HL-60/S4 treated with retinoic acid at 250 ng/mL for 4 days and 3 days (cell line): ENCODE data around the gene CCDC146.
"Not testable (repeated sequence)": the region's sequence is repeated elsewhere in the genome, so short reads cannot be mapped to it uniquely, and the experiment has no call there.

Experiments used
- in situ Hi-C: fragments of 300-500 bp; cut with MboI; formaldehyde crosslinking; loops from 2 replicates; pipeline ENCODE4 v1.7.0; 2022; ENCODE audit warnings: low sequenced_read_pairs

Gene CCDC146

GRCh38 chr7:77140291-77140690 is 17.9 kb downstream of the CCDC146 start:
- in situ Hi-C loops: loop anchor here (25.0 kb wide), 1 partner anchor 197 kb away; no protein-coding TSS in a partner anchor

GRCh38 chr7:77152232-77152631 is 29.8 kb downstream of the CCDC146 start:
- in situ Hi-C loops: not testable (repeated sequence)

- in situ Hi-C loops: not testable (repeated sequence)
Measured at GRCh38 chr7:77154917-77155464, 32.6 kb downstream of the CCDC146 start.

GRCh38 chr7:77155601-77156377 is 33.4 kb downstream of the CCDC146 start:
- in situ Hi-C loops: not testable (repeated sequence)

- in situ Hi-C loops: not testable (repeated sequence)
Measured at GRCh38 chr7:77157034-77157433, 34.6 kb downstream of the CCDC146 start.

GRCh38 chr7:77157446-77157845 is 35.0 kb downstream of the CCDC146 start:
- in situ Hi-C loops: no loop called here

GRCh38 chr7:77171073-77171472 is 48.7 kb downstream of the CCDC146 start:
- in situ Hi-C loops: not testable (repeated sequence)

- in situ Hi-C loops: not testable (repeated sequence)
Measured at GRCh38 chr7:77172437-77173172, 50.2 kb downstream of the CCDC146 start.

GRCh38 chr7:77174418-77174817 is 52.0 kb downstream of the CCDC146 start:
- in situ Hi-C loops: not testable (repeated sequence)

GRCh38 chr7:77175274-77175800 is 52.9 kb downstream of the CCDC146 start:
- in situ Hi-C loops: not testable (repeated sequence)

GRCh38 chr7:77177321-77177904 is 55.0 kb downstream of the CCDC146 start:
- in situ Hi-C loops: not testable (repeated sequence)

GRCh38 chr7:77178024-77178423 is 55.6 kb downstream of the CCDC146 start:
- in situ Hi-C loops: not testable (repeated sequence)

GRCh38 chr7:77181015-77181595 is 58.7 kb downstream of the CCDC146 start:
- in situ Hi-C loops: no loop called here

- in situ Hi-C loops: no loop called here
Measured at GRCh38 chr7:77181734-77182133, 59.3 kb downstream of the CCDC146 start.

- in situ Hi-C loops: no loop called here
Measured at GRCh38 chr7:77182261-77182660, 59.8 kb downstream of the CCDC146 start.

GRCh38 chr7:77184463-77184862 is 62.0 kb downstream of the CCDC146 start:
- in situ Hi-C loops: no loop called here

- in situ Hi-C loops: no loop called here
Measured at GRCh38 chr7:77184990-77185389, 62.6 kb downstream of the CCDC146 start.

GRCh38 chr7:77185866-77186265 is 63.5 kb downstream of the CCDC146 start:
- in situ Hi-C loops: no loop called here

GRCh38 chr7:77188731-77189437 is 66.5 kb downstream of the CCDC146 start:
- in situ Hi-C loops: no loop called here

GRCh38 chr7:77197141-77197540 is 74.7 kb downstream of the CCDC146 start:
- in situ Hi-C loops: no loop called here
